Middle frontal gyrus (tissue), 1 donor: ENCODE results near the gene ARF1.
"Not testable (repeated sequence)": the region's sequence is repeated elsewhere in the genome, so short reads cannot be mapped to it uniquely, and the experiment has no call there.

ENCODE experiments used
- DNase-seq: peaks from one replicate; pipeline ENCODE4 v3.0.0-alpha.2; 2015; ENCODE audit warnings: low spot score; ENCODE audit errors: extremely low spot score

The ARF1 gene

DNA sequence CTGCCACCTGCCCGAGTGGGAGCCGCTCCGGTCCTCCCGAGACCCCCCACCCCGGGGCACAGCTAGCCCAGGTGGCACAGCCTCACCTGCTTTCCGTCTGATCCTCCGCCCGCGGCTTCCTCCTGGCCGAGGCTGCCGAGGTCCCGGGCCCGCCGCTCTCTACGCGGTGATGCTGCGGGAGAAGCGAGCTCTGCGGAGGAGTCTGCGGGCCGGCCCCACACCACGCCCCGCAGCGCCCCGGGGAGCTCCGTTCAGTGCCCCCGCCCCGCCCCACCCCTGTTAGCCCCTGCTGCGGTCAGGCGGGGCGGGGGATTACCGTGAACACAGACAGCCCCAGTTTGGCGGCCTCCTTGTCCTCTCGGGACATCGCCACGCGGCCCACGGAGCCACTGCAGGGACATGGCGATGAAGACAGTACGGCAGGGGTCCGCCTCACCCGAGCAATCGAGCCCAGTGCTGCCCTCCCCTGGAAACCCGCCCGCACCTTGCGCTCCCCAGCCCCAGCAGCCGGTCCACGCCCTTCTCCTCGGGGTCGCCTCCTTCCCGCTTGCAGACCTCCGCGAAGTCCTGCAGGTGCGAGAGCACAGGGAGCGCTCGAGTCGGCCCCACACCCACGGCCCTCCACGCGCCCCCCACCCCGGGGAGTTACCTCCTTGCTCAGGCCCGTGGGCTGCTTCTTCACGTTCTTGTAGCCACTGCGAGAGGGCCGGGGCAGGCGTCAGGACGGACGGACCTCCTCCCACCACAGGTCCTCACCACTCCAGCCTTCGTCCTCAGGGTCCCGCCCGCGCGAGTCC is 19.7 kb downstream of the ARF1 start:
- DNase-seq = no peak

- peak; percentile 76 for DNase-seq
Observed at GRCh38 chr1:228102791-228103620, 20.5 kb downstream of the ARF1 start, which contains the start of gene C1orf35. Gene C1orf35, minus strand, starts transcription at chr1:228103325. Its CDS starts 98 bp downstream, at chr1:228103227.

DNA sequence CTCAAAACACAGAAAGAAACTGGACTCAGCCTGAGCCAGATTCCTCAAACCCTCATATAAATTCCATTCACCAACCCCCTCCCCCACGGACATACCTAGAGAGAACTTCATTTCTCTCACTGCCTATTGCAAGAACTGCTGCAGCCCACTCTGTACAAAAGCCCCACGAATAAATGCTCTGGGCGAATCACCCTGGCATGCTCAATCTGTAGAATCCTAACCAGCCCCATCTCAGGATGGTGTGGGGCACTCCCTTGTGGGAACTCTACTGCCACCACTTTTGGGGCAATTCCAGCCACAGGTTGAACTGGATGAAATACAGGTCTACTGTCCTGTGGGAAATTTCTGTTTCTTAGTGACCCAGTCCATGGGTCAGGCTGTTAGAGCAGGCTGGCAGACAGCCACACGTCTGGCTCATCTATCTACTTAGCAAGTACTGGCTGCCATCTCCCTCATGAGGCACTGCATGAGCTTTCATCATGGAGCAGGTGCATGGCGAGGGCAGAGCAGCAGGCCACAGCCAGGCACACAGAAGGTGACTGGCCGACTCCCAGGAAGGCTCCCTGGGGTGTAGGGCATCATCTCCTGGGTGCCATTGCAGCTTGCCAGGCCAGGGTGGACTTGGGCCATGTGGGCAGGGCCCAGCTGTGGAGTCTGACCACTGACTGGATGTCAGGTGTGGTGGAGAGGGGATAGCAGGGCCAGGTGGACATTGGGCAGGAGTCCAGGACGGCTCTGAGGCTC is 22.2 kb downstream of the ARF1 start:
- DNase-seq = no peak

GRCh38 chr1:228105270-228105995 is 22.9 kb downstream of the ARF1 start:
- DNase-seq = no peak

GRCh38 chr1:228105996-228106799 is 23.7 kb downstream of the ARF1 start:
- no peak for DNase-seq

DNA sequence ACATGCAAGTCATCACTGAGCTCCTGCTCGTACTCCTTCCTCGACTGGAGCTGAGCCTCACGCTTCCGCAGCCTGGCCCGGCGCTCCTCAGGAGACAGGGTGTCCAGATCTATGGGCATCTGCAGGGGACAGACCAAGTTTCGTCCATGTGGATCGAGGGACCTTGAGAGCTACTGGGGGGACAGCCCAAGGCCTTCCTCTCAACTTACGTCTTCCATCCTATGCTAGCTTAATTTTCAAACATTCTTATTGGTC is 24.2 kb downstream of the ARF1 start:
- no peak for DNase-seq

- no peak for DNase-seq
Observed at GRCh38 chr1:228107636-228108035, 25.1 kb downstream of the ARF1 start.

DNA sequence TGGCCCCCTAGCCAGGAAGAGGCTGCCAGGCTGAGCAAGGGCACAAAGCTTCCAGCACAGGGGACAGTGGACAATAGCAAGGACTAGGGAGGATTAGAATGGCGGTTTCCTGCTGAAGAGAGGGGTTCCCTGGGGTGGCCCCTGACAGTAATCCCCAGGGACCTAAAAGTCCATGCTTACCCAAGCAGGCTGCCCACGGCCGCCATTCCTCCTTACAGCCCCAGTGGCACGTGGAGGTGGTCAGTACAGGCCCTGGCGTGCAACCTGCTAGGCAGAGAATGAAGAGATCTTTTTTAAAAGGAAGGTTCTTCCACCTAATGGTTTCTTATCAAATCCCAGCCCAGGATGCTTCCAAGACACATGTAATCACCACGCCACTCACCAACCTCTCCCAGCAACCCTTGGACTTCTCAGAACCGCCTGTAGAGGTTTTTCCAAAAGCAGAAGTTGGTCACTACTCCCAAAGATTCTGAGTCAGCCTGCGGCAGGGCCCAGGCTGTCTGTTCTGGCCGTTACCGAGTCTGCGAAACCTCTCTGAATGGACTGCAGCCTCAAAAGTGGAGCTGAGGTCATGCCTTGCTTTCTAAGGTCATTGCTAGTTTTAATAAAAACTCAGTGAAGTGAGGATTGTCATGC is 25.7 kb downstream of the ARF1 start:
- DNase-seq = no peak

- DNase-seq = no peak
Observed at GRCh38 chr1:228108742-228109072, 26.2 kb downstream of the ARF1 start.

DNA sequence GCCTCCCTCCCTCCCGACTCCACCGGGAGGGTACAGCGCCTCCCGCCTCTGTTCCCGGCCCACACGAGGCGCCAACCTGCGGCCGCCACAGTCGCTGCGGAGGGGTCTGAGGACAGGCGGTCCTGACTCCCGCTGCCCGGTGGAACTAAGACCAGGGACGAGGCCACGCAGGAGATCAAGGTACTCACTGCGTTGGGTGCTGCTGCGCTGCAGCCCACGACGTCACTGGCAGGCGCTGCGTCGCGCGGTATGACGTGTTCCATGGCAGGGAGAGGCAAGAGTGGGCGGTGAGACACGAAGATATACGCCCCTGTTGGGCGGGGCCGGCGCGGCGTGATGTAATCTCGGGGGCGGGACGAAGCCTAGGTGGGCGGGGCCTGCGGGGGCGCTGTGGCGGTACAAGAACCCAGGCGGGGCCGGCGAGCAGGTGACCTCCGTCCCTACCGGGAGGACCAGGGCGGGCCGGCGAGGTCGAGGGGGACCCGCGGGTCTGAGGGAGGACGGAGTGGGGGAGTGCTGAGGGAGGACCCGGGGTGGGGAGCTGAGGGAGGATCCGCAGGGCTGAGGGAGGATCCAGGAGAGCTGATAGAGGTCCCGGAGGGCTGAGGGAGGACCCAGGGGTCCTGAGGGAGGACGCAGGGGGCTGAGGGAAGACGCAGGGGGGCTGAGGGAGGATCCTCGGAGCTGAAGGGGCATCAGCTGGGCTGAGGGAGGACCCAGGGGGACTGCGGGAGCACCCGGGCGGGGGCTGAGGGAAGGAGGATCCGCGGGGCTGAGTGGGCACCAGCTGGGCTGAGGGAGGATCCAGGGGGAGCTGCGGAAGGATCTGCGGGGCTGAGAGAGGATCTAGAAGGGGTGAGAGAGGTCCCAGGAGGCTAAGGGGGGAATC is 26.8 kb downstream of the ARF1 start, which contains the start of gene MRPL55:
MRPL55 (minus strand) TSS at position 227 of the 889 bp plus-strand sequence. CDS start 1,039 bp downstream, outside the sequence.
- DNase-seq = peak; percentile 98

- no peak for DNase-seq
Observed at GRCh38 chr1:228109962-228110488, 27.5 kb downstream of the ARF1 start.

DNA sequence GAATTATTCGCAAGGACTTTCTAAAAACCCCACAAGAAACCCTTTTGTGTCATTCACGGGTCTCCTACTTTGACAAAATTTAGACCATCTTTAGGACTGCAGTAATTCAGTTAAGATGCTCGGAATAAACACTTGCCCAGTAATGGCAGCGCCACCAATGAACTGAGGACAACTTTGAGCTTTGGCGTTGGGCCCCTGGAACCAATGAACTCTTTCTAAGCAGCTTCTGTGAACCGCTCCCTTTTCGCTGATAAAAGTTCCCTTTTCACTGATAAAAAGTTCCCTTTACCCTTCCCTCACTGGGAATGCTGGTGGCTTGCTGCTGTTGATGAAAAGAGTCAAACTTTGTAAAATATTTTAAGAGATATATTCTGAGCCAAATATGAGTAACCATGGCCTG is 28.0 kb downstream of the ARF1 start:
- DNase-seq = no peak

GRCh38 chr1:228111315-228111714 is 28.8 kb downstream of the ARF1 start:
- DNase-seq = not testable (repeated sequence)

- no peak for DNase-seq
Observed at GRCh38 chr1:228112167-228112566, 29.7 kb downstream of the ARF1 start.

DNA sequence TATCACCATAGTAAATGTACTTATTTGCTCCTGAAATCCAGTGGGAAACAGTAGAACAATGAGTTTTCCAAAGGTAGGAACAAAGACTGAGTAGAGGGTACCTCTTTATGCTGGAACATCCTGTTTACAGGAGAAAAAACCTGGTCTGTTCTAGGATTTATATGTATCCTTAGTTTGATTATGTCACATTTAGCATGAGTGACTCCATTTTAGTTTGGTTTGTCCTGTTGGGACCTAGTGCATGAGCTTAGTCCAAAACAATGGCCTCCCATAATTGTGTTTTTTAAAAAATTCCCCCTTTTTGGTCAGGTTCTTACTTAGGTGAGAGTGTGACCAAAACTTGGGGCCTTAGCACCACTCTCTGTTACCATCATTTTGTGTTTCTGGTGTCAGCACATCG is 30.1 kb downstream of the ARF1 start:
- no peak for DNase-seq

- no peak for DNase-seq
Observed at GRCh38 chr1:228114827-228115226, 32.3 kb downstream of the ARF1 start.

DNA sequence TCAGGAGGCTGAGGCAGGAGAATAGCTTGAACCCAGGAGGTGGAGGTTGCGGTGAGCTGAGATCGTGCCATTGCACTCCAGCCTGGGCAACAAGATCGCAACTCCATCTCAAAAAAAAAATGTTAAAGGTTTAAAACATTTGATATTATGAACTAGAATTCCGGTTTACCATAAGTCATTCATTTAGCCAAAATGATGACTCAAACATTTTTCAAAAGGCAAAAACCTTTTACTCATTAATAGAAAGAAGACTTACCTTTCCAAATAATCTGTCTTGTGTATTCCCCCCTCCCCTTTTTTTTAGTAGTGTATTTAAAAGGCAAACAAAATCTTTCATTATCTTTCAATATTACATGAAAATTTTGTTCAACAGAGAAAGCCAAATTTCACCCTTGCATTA is 34.8 kb downstream of the ARF1 start:
- no peak for DNase-seq

DNA sequence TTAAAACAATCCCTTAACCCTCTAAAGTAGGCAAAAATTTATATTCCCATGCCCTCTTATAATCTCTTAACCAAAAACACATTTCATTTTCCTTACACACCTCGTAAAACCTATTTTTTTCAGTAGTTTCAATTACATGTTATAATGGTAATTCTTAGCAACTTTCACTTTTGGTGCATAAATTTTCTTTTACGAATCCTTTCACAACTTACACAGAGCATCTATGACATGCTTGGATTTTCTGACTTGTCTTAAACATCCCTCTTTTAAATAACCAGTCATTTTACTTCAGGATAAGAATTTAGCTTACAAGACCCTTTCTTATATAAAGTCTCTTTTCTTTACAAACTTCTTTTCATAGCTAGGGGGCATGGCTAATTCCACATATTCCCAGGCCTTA is 35.5 kb downstream of the ARF1 start:
- no peak for DNase-seq

DNA sequence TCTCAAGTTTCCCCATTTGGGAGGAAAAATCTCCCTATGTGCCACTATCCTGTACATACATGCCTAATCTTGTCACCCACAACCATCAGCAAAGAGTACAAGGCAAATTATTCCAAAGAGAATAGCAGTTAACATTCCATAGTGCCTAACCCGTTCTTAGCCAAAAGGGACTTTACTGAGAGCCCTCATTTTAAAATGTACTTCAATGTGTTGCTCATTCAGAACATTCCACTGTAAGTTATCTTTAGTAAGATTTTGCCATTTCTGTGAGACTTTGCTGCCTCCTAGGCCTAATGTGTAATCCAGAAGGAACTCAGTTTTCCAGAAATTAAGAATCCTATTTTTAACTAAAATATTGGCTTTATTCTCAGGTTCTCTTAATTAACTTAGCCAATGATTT is 37.8 kb downstream of the ARF1 start:
- DNase-seq = no peak
